Fibroblast of peridontal ligament (primary cell): ENCODE measurements around the gene GBP1.
"Not testable (repeated sequence)": the region's sequence is repeated elsewhere in the genome, so short reads cannot be mapped to it uniquely, and the experiment has no call there.

Experiments used
- DNase-seq: peaks from one replicate; pipeline ENCODE4 v3.0.0-alpha.2; 2010; ENCODE audit errors: extremely low read depth

Gene GBP1

DNA sequence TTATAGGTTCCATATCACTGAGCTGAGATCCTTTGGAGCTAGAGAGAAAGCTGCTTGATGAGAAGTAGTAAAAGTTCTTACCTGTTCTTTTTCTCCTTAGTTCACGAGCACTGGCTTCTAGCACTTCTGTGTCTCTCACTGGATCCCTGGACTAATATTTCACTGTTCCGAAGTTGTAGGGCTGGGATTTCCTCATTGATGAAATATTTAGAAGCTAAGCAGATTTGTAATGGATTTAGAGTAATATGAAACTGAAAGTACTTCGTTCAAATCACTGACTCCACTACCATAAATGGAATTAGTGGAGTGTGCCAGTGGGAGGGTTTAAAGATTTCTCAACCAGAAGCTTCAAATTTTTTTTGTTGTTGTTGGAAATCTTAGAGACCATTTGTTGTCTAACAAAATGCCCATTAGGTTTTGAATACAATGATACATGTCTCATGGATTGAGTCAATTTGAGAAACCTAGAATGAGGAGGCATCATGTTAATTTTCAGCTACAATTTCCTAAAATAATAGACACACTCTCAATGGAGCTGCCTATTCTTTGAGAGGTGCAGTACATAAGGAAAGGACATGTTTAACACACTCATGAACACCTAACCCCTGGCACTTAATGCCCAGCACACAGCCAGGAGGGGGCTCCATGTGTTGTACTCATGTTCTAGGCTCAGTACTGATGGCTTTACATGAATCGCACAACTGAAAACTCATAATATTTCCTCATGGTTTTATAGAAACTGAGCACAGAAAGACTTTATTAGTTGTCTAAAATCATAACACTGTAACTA lies at the start of gene GBP1:
TSS of gene GBP1 (minus strand) at position 130 of the 790 bp plus-strand sequence. CDS start 1,974 bp downstream, outside the sequence.
- DNase-seq = peak; percentile 96

- no peak for DNase-seq
These were observed 49.7 kb upstream of the GBP1 start for GRCh38 chr1:89114662-89115061.

GRCh38 chr1:89112871-89113613 lies 48.0 kb upstream of the GBP1 start:
- no peak for DNase-seq

GRCh38 chr1:89104687-89105086 lies 39.7 kb upstream of the GBP1 start:
- DNase-seq = no peak

- DNase-seq = no peak
These were observed 39.1 kb upstream of the GBP1 start for GRCh38 chr1:89104147-89104546.

GRCh38 chr1:89102021-89102420 lies 37.0 kb upstream of the GBP1 start:
- no peak for DNase-seq

GRCh38 chr1:89100412-89100811 lies 35.4 kb upstream of the GBP1 start:
- DNase-seq = no peak

DNA sequence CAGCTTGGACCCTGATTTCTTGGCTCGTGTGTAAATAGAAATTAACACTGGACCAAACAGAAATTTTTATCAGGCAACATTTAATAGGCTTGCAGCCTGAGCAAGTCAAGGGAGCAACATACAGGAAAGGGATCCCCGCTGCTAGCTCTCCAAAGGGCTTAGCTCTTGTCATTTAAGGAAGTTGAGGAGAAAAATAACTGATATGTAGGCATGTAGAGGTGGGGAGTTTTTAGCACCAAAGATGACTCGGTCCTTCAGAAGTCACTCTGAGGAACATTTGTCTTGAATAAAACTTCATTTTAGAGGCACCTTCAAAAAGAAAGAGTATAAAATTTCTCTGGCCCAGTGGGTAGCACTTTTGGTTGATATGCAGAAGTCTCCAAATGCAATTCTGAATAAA lies 33.8 kb upstream of the GBP1 start:
- DNase-seq = no peak

- DNase-seq = no peak
These were observed 30.7 kb upstream of the GBP1 start for GRCh38 chr1:89095737-89096136.

- no peak for DNase-seq
These were observed 25.0 kb upstream of the GBP1 start for GRCh38 chr1:89089962-89090361.

DNA sequence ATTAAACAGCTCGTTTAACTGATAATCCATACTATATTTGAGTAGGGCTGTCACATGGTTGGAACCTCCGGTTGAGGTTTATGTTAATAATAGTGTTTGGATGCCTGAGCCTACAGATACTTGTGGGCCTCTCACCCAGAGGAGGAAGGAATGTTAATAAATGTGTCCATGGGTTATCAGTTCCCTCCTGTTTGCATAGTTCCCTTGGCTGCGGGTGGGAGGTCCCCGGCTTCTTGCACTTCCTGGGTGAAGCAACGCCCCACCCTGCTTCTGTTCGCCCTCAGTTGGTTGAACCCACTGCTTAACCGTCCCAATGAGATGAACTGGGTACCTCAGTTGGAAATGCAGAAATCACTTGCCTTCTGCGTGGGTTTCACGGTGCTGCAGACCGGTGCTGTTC lies 23.6 kb upstream of the GBP1 start:
- DNase-seq = no peak

GRCh38 chr1:89087241-89087640 lies 22.2 kb upstream of the GBP1 start:
- DNase-seq = no peak

DNA sequence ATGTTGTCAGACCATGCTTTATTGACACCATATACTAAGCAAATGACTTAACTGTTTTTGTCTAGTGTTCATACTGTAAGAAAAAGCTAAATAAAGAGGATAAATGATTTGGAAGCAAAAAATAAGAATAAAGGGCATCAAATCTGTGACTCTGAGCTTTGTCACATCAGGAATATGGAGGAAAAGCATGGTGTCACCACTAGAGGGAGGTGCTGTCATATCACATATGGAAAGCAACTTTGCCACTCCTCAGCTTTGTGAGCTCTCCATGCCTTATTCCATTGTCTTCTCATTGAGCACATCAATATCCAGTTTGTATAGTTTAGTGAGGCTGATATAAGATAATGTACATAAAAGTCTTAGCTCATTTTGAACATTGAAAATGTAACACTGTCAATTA lies 20.8 kb upstream of the GBP1 start:
- peak; percentile 59 for DNase-seq

DNA sequence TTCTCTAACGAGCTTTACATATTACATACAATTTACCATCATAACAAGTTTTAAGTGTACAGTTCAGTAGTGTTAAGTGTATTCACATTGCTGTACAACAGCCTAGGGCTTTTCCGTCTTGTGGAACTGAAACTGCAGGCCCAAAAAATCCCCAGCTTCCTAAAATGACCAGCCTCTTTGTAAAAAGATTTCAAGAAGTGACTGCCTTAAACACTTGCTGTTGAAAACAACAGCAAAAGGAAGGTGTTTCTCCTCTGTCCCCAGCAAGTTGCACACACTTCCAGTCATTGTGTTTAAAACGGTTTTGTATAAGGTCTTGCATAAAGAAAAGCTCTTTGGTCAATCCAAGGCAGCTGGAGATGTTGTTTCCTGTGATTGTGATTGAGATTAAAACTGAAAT lies 16.0 kb upstream of the GBP1 start:
- DNase-seq = no peak

- DNase-seq = not testable (repeated sequence)
These were observed 15.1 kb upstream of the GBP1 start for GRCh38 chr1:89080068-89080467.

DNA sequence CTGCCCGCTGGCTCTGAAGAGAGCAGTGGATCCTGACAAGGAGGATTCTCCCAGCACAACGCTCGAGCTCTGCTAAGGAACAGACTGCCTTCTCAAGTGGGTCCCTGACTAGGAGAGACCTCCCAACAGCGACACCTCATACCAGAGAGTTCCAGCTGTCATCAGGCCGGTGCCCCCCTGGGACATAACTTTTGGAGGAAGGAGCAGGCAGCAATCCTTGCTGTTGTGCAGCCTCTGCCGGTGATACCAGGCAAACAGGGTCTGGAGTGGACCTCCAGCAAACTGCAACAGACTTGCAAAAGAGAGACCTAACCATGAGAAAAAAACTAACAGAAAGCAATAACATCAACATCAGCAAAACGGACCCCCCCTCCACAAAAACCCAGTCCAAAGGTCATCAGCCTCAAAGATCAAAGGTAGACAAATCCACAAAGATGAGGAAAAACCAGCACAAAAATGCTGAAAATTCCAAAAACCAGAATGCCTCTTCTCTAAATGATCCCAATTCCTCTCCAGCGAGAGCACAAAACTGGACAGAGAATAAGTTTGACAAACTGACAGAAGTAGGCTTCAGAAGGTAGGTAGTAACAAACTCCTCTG lies 7.6 kb upstream of the GBP1 start:
- DNase-seq = not testable (repeated sequence)

DNA sequence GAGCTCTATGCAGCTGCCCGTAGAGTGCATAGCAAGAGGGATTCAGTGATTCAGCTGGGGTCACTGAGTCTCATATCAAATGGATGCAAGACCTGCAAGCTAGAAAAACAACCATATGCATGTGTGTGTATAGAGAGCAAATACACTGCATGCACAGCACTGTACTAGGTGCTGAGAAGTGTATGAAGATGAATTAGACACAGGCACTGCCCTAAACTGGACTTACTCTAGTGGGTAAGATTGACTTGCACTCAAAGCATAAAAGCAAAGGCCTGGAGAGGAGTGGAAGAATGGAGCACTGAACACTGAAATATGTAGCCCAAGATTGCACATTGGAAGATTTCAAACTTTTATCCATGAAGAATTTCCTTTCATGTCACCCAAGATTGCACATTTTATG lies 5.5 kb upstream of the GBP1 start:
- DNase-seq = no peak

DNA sequence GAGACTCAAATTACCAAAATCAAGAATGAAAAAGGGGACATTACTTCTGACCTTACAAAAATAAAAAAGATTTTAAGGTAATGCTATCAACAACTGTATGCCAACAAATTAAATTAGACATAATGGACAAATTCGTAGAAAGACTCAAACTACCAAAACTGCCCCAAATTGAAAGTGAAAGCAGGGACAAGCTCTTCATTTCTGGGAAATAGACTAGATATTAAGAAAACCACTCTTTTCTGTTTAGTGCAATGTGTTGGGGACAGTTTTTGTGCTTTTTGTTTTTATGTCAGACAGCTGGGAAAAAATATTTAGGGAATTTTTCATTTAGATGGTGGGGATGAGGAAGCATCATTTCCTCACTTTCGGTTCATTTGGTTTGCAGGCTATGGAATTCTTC lies 4.9 kb upstream of the GBP1 start:
- peak; percentile 35 for DNase-seq

DNA sequence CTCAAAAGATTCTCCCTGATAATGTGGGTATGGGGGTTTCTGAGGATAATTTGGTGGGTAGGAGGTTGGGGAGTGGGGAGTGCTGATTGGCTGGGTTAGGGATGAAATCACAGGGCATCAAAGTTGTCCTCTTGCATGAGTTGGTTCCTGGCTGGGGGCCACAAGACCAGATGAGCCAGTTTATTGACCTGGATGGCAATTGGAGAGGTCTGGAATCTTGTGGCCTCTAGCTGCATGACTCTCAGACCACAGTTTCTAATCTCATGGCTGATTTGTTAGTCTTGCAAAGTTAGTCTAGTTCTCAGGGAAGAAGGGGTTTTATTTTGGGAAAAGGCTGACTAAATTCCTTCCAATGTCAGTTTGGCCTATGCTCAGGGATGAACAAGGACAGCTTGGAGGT lies 3.3 kb upstream of the GBP1 start:
- DNase-seq = peak; percentile 82

GRCh38 chr1:89064632-89065031 lies 376 bp downstream of the GBP1 start:
- peak; percentile 44 for DNase-seq

DNA sequence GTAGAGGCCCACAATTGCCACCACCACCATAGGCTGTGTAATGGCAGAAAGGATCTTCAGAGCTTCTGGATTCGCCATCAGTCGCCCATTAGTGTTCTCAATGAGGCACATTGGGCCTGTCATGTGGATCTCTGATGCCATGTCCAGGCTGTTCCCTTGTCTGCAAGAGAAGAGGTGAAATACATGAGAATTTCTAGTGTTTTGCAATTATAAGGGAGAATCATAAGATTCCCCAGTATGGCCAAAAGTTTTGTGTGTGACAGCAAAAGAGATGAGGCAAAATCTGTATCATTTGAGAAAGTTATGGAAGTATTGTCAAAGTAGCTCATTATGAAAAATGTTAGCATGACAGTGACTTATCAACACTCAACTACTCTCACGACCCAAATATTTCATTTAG lies 1.9 kb downstream of the GBP1 start:
- DNase-seq = no peak

DNA sequence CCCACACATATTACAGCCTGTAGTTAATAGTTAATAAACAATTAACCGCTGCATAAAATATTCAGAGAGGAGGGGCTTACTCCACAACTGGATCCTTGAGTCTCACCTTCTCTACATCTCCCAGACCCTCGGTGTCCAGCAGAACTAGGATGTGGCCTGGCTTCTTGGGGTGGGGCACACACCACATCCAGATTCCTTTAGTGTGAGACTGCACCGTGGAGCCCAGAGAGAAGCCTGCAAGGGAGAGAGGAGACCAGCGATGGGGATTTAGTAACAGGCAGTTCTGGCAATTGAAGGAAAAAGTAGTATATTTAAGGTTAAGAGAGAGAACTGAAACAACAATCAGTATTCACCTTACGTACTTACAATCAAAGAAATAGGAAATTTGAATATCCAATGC lies 4.9 kb downstream of the GBP1 start:
- DNase-seq = no peak

DNA sequence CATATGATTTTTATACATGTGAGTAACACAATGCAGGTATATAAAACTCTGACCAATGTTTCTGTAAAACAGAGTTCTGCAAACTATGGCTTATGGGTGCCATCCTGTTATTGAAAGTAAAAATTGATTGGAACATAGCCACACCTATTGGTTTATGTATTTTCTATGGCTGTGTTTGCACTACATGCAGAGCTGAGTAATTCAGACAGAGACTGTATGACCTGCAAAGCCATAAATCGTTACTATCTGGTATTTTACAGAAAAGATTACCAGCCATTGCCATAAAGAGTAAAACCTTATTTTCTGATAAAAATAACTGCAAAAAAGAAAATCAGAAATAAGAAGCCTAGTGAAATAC lies 13.1 kb downstream of the GBP1 start:
- DNase-seq = no peak
